IMR-90 (cell line): ENCODE measurements around the gene GPC6. TPM values are rescaled to one million over a fixed set of nuclear protein-coding genes. Genes with fewer than 3 reads are reported as not detected.
A peak's percentile ranks its signal among the peaks of the same experiment; 100 is the strongest.

ENCODE experiments used
- ATAC-seq: fragments of 200-7000 bp; cut with Tn5 transposase; 2 replicates; pipeline ENCODE4 v1.9.1; 2020; ENCODE audit warnings: low read depth, mild to moderate bottlenecking, moderate library complexity
- BruUV-seq: library from RNA; stranded (reverse); fragments of 400-500 nt; replicated peaks from 2 replicates; lab custom pipeline; 2021; lab: Mats Ljungman, UMichigan
- CTCF ChIA-PET: fragments of 300-600 bp; formaldehyde crosslinking; extraction: SDS; loops from one replicate; lab custom pipeline; 2021; ENCODE audit warnings: antibody characterized with exemption; lab: Yijun Ruan, JAX
- POLR2A ChIA-PET: fragments of 300-600 bp; sonication (Branson Sonifier 250); formaldehyde crosslinking; loops from one replicate; lab custom pipeline; 2022; ENCODE audit warnings: antibody characterized with exemption; ENCODE audit not compliant: unreplicated experiment; lab: Charles Lee
- DNase-seq: peaks from one replicate; pipeline ENCODE4 v3.0.0; 2013
- H2AFZ ChIP-seq: replicated peaks from 2 replicates; pipeline ENCODE3; 2013; ENCODE audit warnings: low read length, mild to moderate bottlenecking; ENCODE audit not compliant: poor library complexity
- H2AK5ac ChIP-seq: 2 replicates; pipeline ENCODE4 v1.6.1; 2013; ENCODE audit warnings: low read depth, low read length, inconsistent platforms
- H2AK9ac ChIP-seq: replicated peaks from 2 replicates; pipeline ENCODE3; 2013; ENCODE audit warnings: mild to moderate bottlenecking, low read depth, low read length, moderate library complexity; ENCODE audit not compliant: poor library complexity
- H2BK120ac ChIP-seq: 2 replicates; pipeline ENCODE4 v1.6.1; 2013; ENCODE audit warnings: low read depth, low read length, inconsistent platforms
- H2BK15ac ChIP-seq: 3 replicates; pipeline ENCODE4 v1.6.1; 2013; ENCODE audit warnings: low read depth, low read length, inconsistent platforms
- H2BK20ac ChIP-seq: 2 replicates; pipeline ENCODE4 v1.6.1; 2013; ENCODE audit warnings: low read depth, mild to moderate bottlenecking, inconsistent platforms, low read length, moderate library complexity
- H2BK5ac ChIP-seq: 2 replicates; pipeline ENCODE4 v1.6.1; 2013; ENCODE audit warnings: mild to moderate bottlenecking, low read depth, low read length, inconsistent platforms; ENCODE audit not compliant: poor library complexity, severe bottlenecking
- H3K14ac ChIP-seq: replicated peaks from 2 replicates; pipeline ENCODE4 v1.6.1; 2013; ENCODE audit warnings: low read depth, low read length, inconsistent platforms
- H3K18ac ChIP-seq: 2 replicates; pipeline ENCODE4 v1.6.1; 2013; ENCODE audit warnings: low read depth, low read length, control low read depth
- H3K23ac ChIP-seq: 2 replicates; pipeline ENCODE4 v1.6.1; 2013; ENCODE audit warnings: low read depth, low read length, inconsistent platforms
- H3K27ac ChIP-seq: 2 replicates; pipeline ENCODE4 v1.5.1; 2013; ENCODE audit warnings: mild to moderate bottlenecking, control low read depth, low read length; ENCODE audit not compliant: insufficient read depth
- H3K27me3 ChIP-seq: 2 replicates; pipeline ENCODE4 v1.6.1; 2013; ENCODE audit warnings: low read length; ENCODE audit not compliant: control insufficient read depth, insufficient read depth
- H3K36me3 ChIP-seq: 2 replicates; pipeline ENCODE4 v1.6.1; 2013; ENCODE audit warnings: low read length, mixed read lengths; ENCODE audit not compliant: control insufficient read depth, insufficient read depth
- H3K4ac ChIP-seq: 2 replicates; pipeline ENCODE4 v1.6.1; 2013; ENCODE audit warnings: low read depth, low read length, inconsistent platforms
- H3K4me1 ChIP-seq: 2 replicates; pipeline ENCODE4 v1.6.1; 2013; ENCODE audit warnings: low read length, mixed read lengths; ENCODE audit not compliant: control insufficient read depth, insufficient read depth
- H3K4me2 ChIP-seq: 2 replicates; pipeline ENCODE4 v1.6.1; 2013; ENCODE audit warnings: low read depth, mild to moderate bottlenecking, control low read depth, low read length, moderate library complexity
- H3K4me3 ChIP-seq: 2 replicates; pipeline ENCODE4 v1.5.1; 2013; ENCODE audit warnings: low read depth, mild to moderate bottlenecking, control low read depth, low read length, moderate library complexity; ENCODE audit not compliant: insufficient read depth
- H3K56ac ChIP-seq: 2 replicates; pipeline ENCODE4 v1.6.1; 2013; ENCODE audit warnings: low read length, inconsistent platforms; ENCODE audit not compliant: insufficient read depth; ENCODE audit errors: extremely low read depth
- H3K79me1 ChIP-seq, 2 experiments: 2 replicates each; pipeline ENCODE4 v1.6.1; 2013; ENCODE audit warnings: low read length in 2 of 2, inconsistent platforms in 1 of 2, low read depth in 1 of 2
- H3K9ac ChIP-seq: 2 replicates; pipeline ENCODE4 v1.6.1; 2013; ENCODE audit warnings: low read depth, low read length, control low read depth
- H3K9me1 ChIP-seq: 2 replicates; pipeline ENCODE4 v1.6.1; 2013; ENCODE audit warnings: low read length, inconsistent platforms; ENCODE audit not compliant: insufficient read depth
- H3K9me3 ChIP-seq: 2 replicates; pipeline ENCODE4 v1.6.1; 2013; ENCODE audit warnings: low read length; ENCODE audit not compliant: control insufficient read depth, insufficient read depth
- H4K20me1 ChIP-seq: 2 replicates; pipeline ENCODE4 v1.6.1; 2013; ENCODE audit warnings: low read length, inconsistent platforms; ENCODE audit not compliant: insufficient read depth
- H4K5ac ChIP-seq: 2 replicates; pipeline ENCODE4 v1.6.1; 2013; ENCODE audit warnings: mild to moderate bottlenecking, low read depth, low read length, control low read depth
- H4K8ac ChIP-seq, 2 experiments: 2 replicates each; pipeline ENCODE4 v1.6.1; 2013; ENCODE audit warnings: low read depth in 2 of 2, low read length in 2 of 2, control low read depth in 1 of 2, inconsistent platforms in 1 of 2
- H4K91ac ChIP-seq: 2 replicates; pipeline ENCODE4 v1.6.1; 2013; ENCODE audit warnings: low read depth, low read length, inconsistent platforms; ENCODE audit not compliant: insufficient read depth
- BHLHE40 ChIP-seq: fragments of 150-350 bp; IDR thresholded peaks from 2 replicates; pipeline ENCODE4 v1.6.1; 2016; ENCODE audit warnings: mild to moderate bottlenecking, low read depth, low read length
- CEBPB ChIP-seq: IDR thresholded peaks from 2 replicates; pipeline ENCODE4 v1.6.1; 2012; ENCODE audit warnings: low read depth, low read length, improper control_type of control experiment
- CHD1 ChIP-seq: IDR thresholded peaks from 2 replicates; pipeline ENCODE4 v1.6.1; 2012; ENCODE audit warnings: low read depth, low read length, improper control_type of control experiment
- FOS ChIP-seq: fragments of 150-350 bp; IDR thresholded peaks from 2 replicates; pipeline ENCODE4 v1.6.1; 2016; ENCODE audit warnings: low read depth, low read length
- MAFK ChIP-seq: IDR thresholded peaks from 2 replicates; pipeline ENCODE4 v1.6.1; 2012; ENCODE audit warnings: low read depth, low read length, improper control_type of control experiment
- MAZ ChIP-seq: IDR thresholded peaks from 2 replicates; pipeline ENCODE4 v1.6.1; 2012; ENCODE audit warnings: low read depth, mild to moderate bottlenecking, low read length, improper control_type of control experiment, moderate library complexity, borderline replicate concordance
- MXI1 ChIP-seq: IDR thresholded peaks from 2 replicates; pipeline ENCODE4 v1.6.1; 2012; ENCODE audit warnings: low read depth, mild to moderate bottlenecking, low read length, moderate library complexity, borderline replicate concordance
- POLR2A ChIP-seq: IDR thresholded peaks from 2 replicates; pipeline ENCODE4 v1.6.1; 2012; ENCODE audit warnings: mild to moderate bottlenecking, low read depth, low read length
- RAD21 ChIP-seq: IDR thresholded peaks from 2 replicates; pipeline ENCODE4 v1.6.1; 2012; ENCODE audit warnings: low read length, improper control_type of control experiment
- RCOR1 ChIP-seq: IDR thresholded peaks from 2 replicates; pipeline ENCODE4 v1.6.1; 2012; ENCODE audit warnings: mild to moderate bottlenecking, low read length, improper control_type of control experiment; ENCODE audit not compliant: insufficient replicate concordance
- RFX5 ChIP-seq: IDR thresholded peaks from 2 replicates; pipeline ENCODE4 v1.8.0; 2012; ENCODE audit warnings: low read depth, mild to moderate bottlenecking, low read length, moderate library complexity
- SMC3 ChIP-seq: fragments of 150-350 bp; IDR thresholded peaks from 2 replicates; pipeline ENCODE4 v1.6.1; 2016; ENCODE audit warnings: low read depth, mild to moderate bottlenecking, antibody characterized with exemption, low read length, moderate library complexity
- WGBS, 2 experiments: methylation state at CpG; one replicate each; pipeline versions ENCODE4 v1.1.5 to v1.1.7; 2013; ENCODE audit warnings: missing lambda C conversion rate in 2 of 2; ENCODE audit not compliant: insufficient read length in 1 of 2; ENCODE audit errors: extremely low coverage in 2 of 2; 5-methylcytosine and 5-hydroxymethylcytosine counted together
- dilution Hi-C: fragments of 300-500 bp; cut with HindIII; formaldehyde crosslinking; loops from one replicate; pipeline ENCODE4 v1.14.3; 2018; ENCODE audit warnings: low sequenced_read_pairs; ENCODE audit not compliant: unreplicated experiment
- in situ Hi-C: fragments of 300-500 bp; cut with MboI; formaldehyde crosslinking; loops from 3 replicates; pipeline ENCODE4 v1.14.3; 2019; ENCODE audit warnings: low sequenced_read_pairs, inconsistent platforms, mixed read lengths
- intact Hi-C: fragments of 100-400 bp; cut with micrococcal nuclease; formaldehyde crosslinking; loops from 2 replicates; pipeline ENCODE4 v1.10.0; 2022
- polyA plus RNA-seq, 3 experiments: library from polyadenylated mRNA; depleted of rRNA; stranded (reverse); fragments of >200 nt; gene quantifications; 2 replicates each; pipeline ENCODE4 v1.2.3, GENCODE V29; 2012; ENCODE audit warnings: low replicate concordance in 1 of 3
- total RNA-seq: library from RNA; depleted of rRNA; stranded (reverse); fragments of >200 nt; gene quantifications from 2 replicates; pipeline ENCODE4 v1.2.3, GENCODE V29; 2012
- TF ChIP-seq, protein P1 (sequence below): fragments of 150-350 bp; IDR thresholded peaks from 2 replicates; pipeline ENCODE4 v1.6.1; 2017; ENCODE audit warnings: mild to moderate bottlenecking, antibody characterized with exemption, low read length, low read depth
- TF ChIP-seq, protein P2 (sequence below): conservative IDR thresholded peaks from 2 replicates; pipeline ENCODE4 v1.5.1; 2012; ENCODE audit warnings: mild to moderate bottlenecking, low read depth, low read length, improper control_type of control experiment

Gene GPC6
- total and polyA plus RNA-seq, 2 of the 4 experiments (the other 2 are of a cell fraction) = 14.9 to 39.4 TPM

DNA sequence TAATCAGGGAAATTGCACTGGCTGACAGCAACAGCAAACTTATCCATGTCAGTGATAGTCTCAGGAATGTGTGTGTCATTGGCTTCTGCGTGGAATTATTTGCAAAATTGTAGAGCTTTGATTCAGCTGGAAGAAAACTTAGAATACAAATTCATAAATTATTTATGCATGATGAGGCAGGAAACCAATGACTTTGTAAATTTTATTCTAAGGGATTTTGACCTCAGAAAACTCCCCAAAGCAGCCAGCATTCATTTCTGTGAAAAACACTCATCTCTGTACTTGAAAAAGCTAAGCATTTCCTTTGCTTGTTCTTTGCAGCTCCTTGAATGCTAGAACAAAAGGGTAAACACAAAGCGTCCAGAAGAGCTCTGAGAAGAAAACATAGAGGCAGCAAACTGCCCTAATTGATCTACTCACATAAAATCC is 1090.5 kb downstream of the GPC6 start:
- Histone ChIP-seq H2BK15ac (no peak overlapping the region), H2AFZ (no peak overlapping the region), H3K4me1 (peaks cover 1% of the 10 kb centered on the region; the same call in 1 of the 2 replicates), H3K4me3 (no peak overlapping the region), H3K27me3 (no peaks in the 10 kb centered on the region), H4K5ac (0 out of 2 replicates have a peak overlapping the region, but pooled peaks have one; percentile 15), H3K56ac (no peak overlapping the region; the same call in 1 of the 2 replicates), H3K14ac (peak overlapping the region; percentile 28; the same call in 1 of the 2 replicates), H3K9ac (no peak overlapping the region; the same call in 1 of the 2 replicates), H2AK9ac (no peak overlapping the region), H3K9me1 (peaks cover 7% of the 10 kb centered on the region), H3K36me3 (no peaks in the 10 kb centered on the region), H4K8ac (no peak overlapping the region), H3K9me3 (no peaks in the 10 kb centered on the region), H3K18ac (no peak overlapping the region), H3K4ac (no peak overlapping the region), H3K4me2 (peak overlapping the region; percentile 27; the same call in 1 of the 2 replicates), H2BK120ac (0 out of 2 replicates have a peak overlapping the region, but pooled peaks have one; percentile 1), H4K20me1 (no peaks in the 10 kb centered on the region), H3K23ac (no peak overlapping the region), H4K91ac (no peak overlapping the region; the same call in 1 of the 2 replicates), H2AK5ac (no peak overlapping the region), H2BK20ac (peak overlapping the region; percentile 51), H3K79me1 (no peaks in the 10 kb centered on the region), H2BK5ac (peak overlapping the region; percentile 9), H3K27ac (no peak overlapping the region)
- no TSS peak for BruUV-seq
- in situ Hi-C loops = no loop called here
- dilution Hi-C loops = no loop called here
- intact Hi-C loops = no loop called here
- ChIA-PET CTCF (interaction anchor here (0.8 kb wide), 1 partner anchor 117 kb away, joined by 4 read pairs; no protein-coding TSS in a partner anchor), POLR2A (no interaction called here)
- DNase-seq (peak; percentile 79), ATAC-seq (peak; percentile 71)
- no CpG with 5 or more reads among the region's 2 CpGs for WGBS, 2 experiments
- TF ChIP-seq RCOR1 = no peak
- no peak for TF ChIP-seq RFX5
- TF ChIP-seq SMC3 = no peak
- no peak for TF ChIP-seq BHLHE40
- TF ChIP-seq MAFK = no peak
- TF ChIP-seq, protein P1, sequence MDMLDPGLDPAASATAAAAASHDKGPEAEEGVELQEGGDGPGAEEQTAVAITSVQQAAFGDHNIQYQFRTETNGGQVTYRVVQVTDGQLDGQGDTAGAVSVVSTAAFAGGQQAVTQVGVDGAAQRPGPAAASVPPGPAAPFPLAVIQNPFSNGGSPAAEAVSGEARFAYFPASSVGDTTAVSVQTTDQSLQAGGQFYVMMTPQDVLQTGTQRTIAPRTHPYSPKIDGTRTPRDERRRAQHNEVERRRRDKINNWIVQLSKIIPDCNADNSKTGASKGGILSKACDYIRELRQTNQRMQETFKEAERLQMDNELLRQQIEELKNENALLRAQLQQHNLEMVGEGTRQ = no peak
- TF ChIP-seq, protein P2, sequence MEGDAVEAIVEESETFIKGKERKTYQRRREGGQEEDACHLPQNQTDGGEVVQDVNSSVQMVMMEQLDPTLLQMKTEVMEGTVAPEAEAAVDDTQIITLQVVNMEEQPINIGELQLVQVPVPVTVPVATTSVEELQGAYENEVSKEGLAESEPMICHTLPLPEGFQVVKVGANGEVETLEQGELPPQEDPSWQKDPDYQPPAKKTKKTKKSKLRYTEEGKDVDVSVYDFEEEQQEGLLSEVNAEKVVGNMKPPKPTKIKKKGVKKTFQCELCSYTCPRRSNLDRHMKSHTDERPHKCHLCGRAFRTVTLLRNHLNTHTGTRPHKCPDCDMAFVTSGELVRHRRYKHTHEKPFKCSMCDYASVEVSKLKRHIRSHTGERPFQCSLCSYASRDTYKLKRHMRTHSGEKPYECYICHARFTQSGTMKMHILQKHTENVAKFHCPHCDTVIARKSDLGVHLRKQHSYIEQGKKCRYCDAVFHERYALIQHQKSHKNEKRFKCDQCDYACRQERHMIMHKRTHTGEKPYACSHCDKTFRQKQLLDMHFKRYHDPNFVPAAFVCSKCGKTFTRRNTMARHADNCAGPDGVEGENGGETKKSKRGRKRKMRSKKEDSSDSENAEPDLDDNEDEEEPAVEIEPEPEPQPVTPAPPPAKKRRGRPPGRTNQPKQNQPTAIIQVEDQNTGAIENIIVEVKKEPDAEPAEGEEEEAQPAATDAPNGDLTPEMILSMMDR = no peak
- TF ChIP-seq MAZ = no peak
- TF ChIP-seq CEBPB = no peak
- no peak for TF ChIP-seq POLR2A
- no peak for TF ChIP-seq RAD21
- TF ChIP-seq CHD1 = no peak
- TF ChIP-seq FOS = no peak
- TF ChIP-seq MXI1 = no peak
